ENCODE results near the gene SLC51B.
A peak's percentile ranks its signal among the peaks of the same experiment; 100 is the strongest.

The SLC51B gene

GRCh38 chr15:65026756-65027155 is 18.4 kb upstream of the SLC51B start:
- peaks cover 12% of the 10 kb centered on the region for H3K4me1 ChIP-seq (ENCODE audit: low read length)
- H3K36me3 ChIP-seq (replicated peaks; ENCODE audit: low read depth, low read length), result peaks cover 26% of the 10 kb centered on the region
- H3K4me3 ChIP-seq (ENCODE audit: low read length), result no peak overlapping the region
- peaks cover 19% of the 10 kb centered on the region for H3K79me2 ChIP-seq (ENCODE audit: low read length)
- no peak overlapping the region for H2AFZ ChIP-seq (ENCODE audit: low read depth, low read length)
- no peak for TF ChIP-seq EZH2phosphoT487 (IDR thresholded peaks at IDR 0.05; ENCODE audit: low read depth)
- TF ChIP-seq, protein P1, sequence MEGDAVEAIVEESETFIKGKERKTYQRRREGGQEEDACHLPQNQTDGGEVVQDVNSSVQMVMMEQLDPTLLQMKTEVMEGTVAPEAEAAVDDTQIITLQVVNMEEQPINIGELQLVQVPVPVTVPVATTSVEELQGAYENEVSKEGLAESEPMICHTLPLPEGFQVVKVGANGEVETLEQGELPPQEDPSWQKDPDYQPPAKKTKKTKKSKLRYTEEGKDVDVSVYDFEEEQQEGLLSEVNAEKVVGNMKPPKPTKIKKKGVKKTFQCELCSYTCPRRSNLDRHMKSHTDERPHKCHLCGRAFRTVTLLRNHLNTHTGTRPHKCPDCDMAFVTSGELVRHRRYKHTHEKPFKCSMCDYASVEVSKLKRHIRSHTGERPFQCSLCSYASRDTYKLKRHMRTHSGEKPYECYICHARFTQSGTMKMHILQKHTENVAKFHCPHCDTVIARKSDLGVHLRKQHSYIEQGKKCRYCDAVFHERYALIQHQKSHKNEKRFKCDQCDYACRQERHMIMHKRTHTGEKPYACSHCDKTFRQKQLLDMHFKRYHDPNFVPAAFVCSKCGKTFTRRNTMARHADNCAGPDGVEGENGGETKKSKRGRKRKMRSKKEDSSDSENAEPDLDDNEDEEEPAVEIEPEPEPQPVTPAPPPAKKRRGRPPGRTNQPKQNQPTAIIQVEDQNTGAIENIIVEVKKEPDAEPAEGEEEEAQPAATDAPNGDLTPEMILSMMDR (IDR thresholded peaks at IDR 0.05; ENCODE audit: low read depth, low read length), result no peak
- H4K20me1 ChIP-seq (ENCODE audit: insufficient read depth, low read length), result peaks cover 5% of the 10 kb centered on the region
- H3K27ac ChIP-seq (ENCODE audit: low read length), result no peak overlapping the region
- no peak overlapping the region for H3K9ac ChIP-seq (ENCODE audit: low read length)
- no peaks in the 10 kb centered on the region for H3K9me3 ChIP-seq (ENCODE audit: insufficient read depth, low read length)
- H3K27me3 ChIP-seq (ENCODE audit: low read depth, low read length), result peaks cover 4% of the 10 kb centered on the region
- H3K4me2 ChIP-seq (ENCODE audit: low read length), result no peak overlapping the region

GRCh38 chr15:65027593-65027992 is 17.6 kb upstream of the SLC51B start:
- TF ChIP-seq EZH2phosphoT487 (IDR thresholded peaks at IDR 0.05; ENCODE audit: low read depth), result no peak
- TF ChIP-seq, protein P1 (IDR thresholded peaks at IDR 0.05; ENCODE audit: low read depth, low read length), result no peak
- Histone ChIP-seq H3K9me3 (ENCODE audit: insufficient read depth, low read length) (no peaks in the 10 kb centered on the region), H3K36me3 (replicated peaks; ENCODE audit: low read depth, low read length) (peaks cover 26% of the 10 kb centered on the region), H3K79me2 (ENCODE audit: low read length) (peaks cover 19% of the 10 kb centered on the region), H3K27me3 (ENCODE audit: low read depth, low read length) (peaks cover 10% of the 10 kb centered on the region), H3K27ac (ENCODE audit: low read length) (no peak overlapping the region), H3K4me2 (ENCODE audit: low read length) (peak overlapping the region; percentile 74), H2AFZ (ENCODE audit: low read depth, low read length) (no peak overlapping the region), H3K4me1 (ENCODE audit: low read length) (peaks cover 14% of the 10 kb centered on the region), H4K20me1 (ENCODE audit: insufficient read depth, low read length) (peaks cover 5% of the 10 kb centered on the region), H3K9ac (ENCODE audit: low read length) (no peak overlapping the region), H3K4me3 (ENCODE audit: low read length) (peak overlapping the region; percentile 88; the same call in 1 of the 2 replicates)

GRCh38 chr15:65028338-65028737 is 16.8 kb upstream of the SLC51B start:
- Histone ChIP-seq H3K9me3 (ENCODE audit: insufficient read depth, low read length) (no peaks in the 10 kb centered on the region), H4K20me1 (ENCODE audit: insufficient read depth, low read length) (peaks cover 5% of the 10 kb centered on the region), H3K27me3 (ENCODE audit: low read depth, low read length) (peaks cover 13% of the 10 kb centered on the region), H2AFZ (ENCODE audit: low read depth, low read length) (no peak overlapping the region), H3K27ac (ENCODE audit: low read length) (no peak overlapping the region), H3K79me2 (ENCODE audit: low read length) (peaks cover 19% of the 10 kb centered on the region), H3K36me3 (replicated peaks; ENCODE audit: low read depth, low read length) (peaks cover 22% of the 10 kb centered on the region), H3K4me1 (ENCODE audit: low read length) (peaks cover 21% of the 10 kb centered on the region), H3K4me3 (ENCODE audit: low read length) (peak overlapping the region; percentile 88), H3K4me2 (ENCODE audit: low read length) (peak overlapping the region; percentile 74), H3K9ac (ENCODE audit: low read length) (peak overlapping the region; percentile 85)
- TF ChIP-seq, protein P1 (IDR thresholded peaks at IDR 0.05; ENCODE audit: low read depth, low read length), result no peak
- TF ChIP-seq EZH2phosphoT487 (IDR thresholded peaks at IDR 0.05; ENCODE audit: low read depth), result no peak

GRCh38 chr15:65028921-65029735 is 16.1 kb upstream of the SLC51B start, which contains the start of gene MTFMT:
Gene MTFMT (minus strand): TSS chr15:65029639. CDS start chr15:65029613, 26 bp downstream.
- peaks cover 17% of the 10 kb centered on the region for H3K36me3 ChIP-seq (replicated peaks; ENCODE audit: low read depth, low read length)
- H4K20me1 ChIP-seq (ENCODE audit: insufficient read depth, low read length), result peaks cover 5% of the 10 kb centered on the region
- H3K4me1 ChIP-seq (ENCODE audit: low read length), result peaks cover 29% of the 10 kb centered on the region
- H3K9ac ChIP-seq (ENCODE audit: low read length), result peak within 1 kb of the TSS; percentile 85
- peaks cover 19% of the 10 kb centered on the region for H3K79me2 ChIP-seq (ENCODE audit: low read length)
- H3K27me3 ChIP-seq (ENCODE audit: low read depth, low read length), result peaks cover 13% of the 10 kb centered on the region
- H3K4me2 ChIP-seq (ENCODE audit: low read length), result peak within 1 kb of the TSS; percentile 74
- no peaks in the 10 kb centered on the region for H3K9me3 ChIP-seq (ENCODE audit: insufficient read depth, low read length)
- peak within 1 kb of the TSS; percentile 60; the same call in 1 of the 2 replicates for H2AFZ ChIP-seq (ENCODE audit: low read depth, low read length)
- H3K4me3 ChIP-seq (ENCODE audit: low read length), result peak within 1 kb of the TSS; percentile 88
- no peak for TF ChIP-seq EZH2phosphoT487 (IDR thresholded peaks at IDR 0.05; ENCODE audit: low read depth)
- TF ChIP-seq, protein P1 (IDR thresholded peaks at IDR 0.05; ENCODE audit: low read depth, low read length), result no peak
- H3K27ac ChIP-seq (ENCODE audit: low read length), result peak within 1 kb of the TSS; percentile 10; the same call in 1 of the 2 replicates
